ENCODE results near the gene JUN. TPM values are rescaled to one million over a fixed set of nuclear protein-coding genes. Genes with fewer than 3 reads are reported as not detected.

The JUN gene
- total RNA-seq, 1 experiment from 2014 or later = 14.2 TPM

DNA sequence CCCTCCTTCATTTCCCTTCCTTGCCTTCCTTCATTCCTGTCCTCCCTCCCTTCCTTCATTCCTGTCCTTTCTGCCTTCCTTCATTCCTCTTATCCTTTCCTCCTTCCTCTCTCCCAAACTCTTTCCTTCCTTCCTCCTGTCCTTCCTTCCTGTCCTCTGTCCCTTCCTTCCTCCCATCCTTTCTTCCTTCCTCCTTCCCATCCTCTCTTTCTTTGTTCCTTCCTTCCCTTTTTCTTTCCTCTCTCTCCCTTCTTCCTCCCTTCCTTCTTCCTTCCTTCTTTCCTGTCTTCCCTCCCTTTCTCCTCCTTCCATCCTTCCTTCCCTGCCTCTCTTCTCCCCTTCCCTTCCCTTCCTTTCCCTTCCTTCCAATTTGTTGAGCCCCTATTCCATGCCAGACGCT lies 15.8 kb upstream of the JUN start:
- Histone ChIP-seq H3K27ac (ENCODE audit: insufficient read length, low read depth, low read length) (no peak overlapping the region), H4K5ac (ENCODE audit: insufficient read length, low read depth, low read length) (no peak overlapping the region), H3K14ac (ENCODE audit: insufficient read depth, low read length) (no peak overlapping the region), H2BK12ac (ENCODE audit: insufficient read length, low read depth, low read length) (no peak overlapping the region), H2BK120ac (ENCODE audit: low read depth, low read length, poor library complexity, severe bottlenecking) (no peak overlapping the region), H2AFZ (ENCODE audit: low read length) (no peak overlapping the region), H3K79me2 (ENCODE audit: insufficient read depth, low read length) (no peaks in the 10 kb centered on the region), H3K4me2 (ENCODE audit: insufficient read depth, insufficient read length, low read length) (no peak overlapping the region), H2BK15ac (ENCODE audit: low read depth, low read length) (no peak overlapping the region), H3K4me1 (ENCODE audit: insufficient read depth, low read length) (no peaks in the 10 kb centered on the region; the same call in 1 of the 2 replicates), H3K79me1 (ENCODE audit: insufficient read depth, low read depth, low read length, poor library complexity, severe bottlenecking) (no peaks in the 10 kb centered on the region), H4K20me1 (ENCODE audit: control insufficient read depth, insufficient read depth, insufficient read length) (no peaks in the 10 kb centered on the region), H3K18ac (ENCODE audit: insufficient read length, low read depth, low read length) (no peak overlapping the region), H3K23me2 (ENCODE audit: insufficient read length, low read depth, low read length, poor library complexity, severe bottlenecking) (no peaks in the 10 kb centered on the region), H3K27me3 (ENCODE audit: insufficient read depth, low read length) (no peaks in the 10 kb centered on the region), H3K9me3 (ENCODE audit: control insufficient read depth, low read depth, low read length) (no peaks in the 10 kb centered on the region), H2BK20ac (ENCODE audit: low read depth, low read length, poor library complexity, severe bottlenecking) (no peak overlapping the region), H2BK5ac (ENCODE audit: insufficient read length, low read length) (no peak overlapping the region), H3K56ac (ENCODE audit: insufficient read length, low read depth, low read length) (no peak overlapping the region), H3K4ac (ENCODE audit: low read depth, low read length) (no peak overlapping the region), H4K8ac (replicated peaks; ENCODE audit: insufficient read length, low read depth, low read length) (no peak overlapping the region), H3K9ac (ENCODE audit: extremely low read depth, insufficient read length, low read length) (no peak overlapping the region), H2AK5ac (ENCODE audit: insufficient read length, low read length) (no peak overlapping the region), H3T11ph (ENCODE audit: low read length) (no peak overlapping the region), H4K91ac (ENCODE audit: insufficient read length, low read depth, low read length) (no peak overlapping the region), H3K23ac (ENCODE audit: insufficient read length, low read depth, low read length) (no peak overlapping the region)
- no peaks in the 10 kb centered on the region for H3K36me3 Mint-ChIP-seq (ENCODE audit: insufficient read depth in 1 of 3, low read depth in 3 of 3)
- DNase-seq = no peak
- H3K4me3 Mint-ChIP-seq = no peak overlapping the region
- no peaks in the 10 kb centered on the region for H3K9me3 Mint-ChIP-seq
- no CpG with 5 or more reads among the region's 1 CpG for WGBS (ENCODE audit: extremely low coverage, insufficient read length, low lambda C conversion rate)
- H3K4me1 Mint-ChIP-seq = peaks cover 9 to 13% of the 10 kb centered on the region in 2 experiments
- TF ChIP-seq, protein P1, sequence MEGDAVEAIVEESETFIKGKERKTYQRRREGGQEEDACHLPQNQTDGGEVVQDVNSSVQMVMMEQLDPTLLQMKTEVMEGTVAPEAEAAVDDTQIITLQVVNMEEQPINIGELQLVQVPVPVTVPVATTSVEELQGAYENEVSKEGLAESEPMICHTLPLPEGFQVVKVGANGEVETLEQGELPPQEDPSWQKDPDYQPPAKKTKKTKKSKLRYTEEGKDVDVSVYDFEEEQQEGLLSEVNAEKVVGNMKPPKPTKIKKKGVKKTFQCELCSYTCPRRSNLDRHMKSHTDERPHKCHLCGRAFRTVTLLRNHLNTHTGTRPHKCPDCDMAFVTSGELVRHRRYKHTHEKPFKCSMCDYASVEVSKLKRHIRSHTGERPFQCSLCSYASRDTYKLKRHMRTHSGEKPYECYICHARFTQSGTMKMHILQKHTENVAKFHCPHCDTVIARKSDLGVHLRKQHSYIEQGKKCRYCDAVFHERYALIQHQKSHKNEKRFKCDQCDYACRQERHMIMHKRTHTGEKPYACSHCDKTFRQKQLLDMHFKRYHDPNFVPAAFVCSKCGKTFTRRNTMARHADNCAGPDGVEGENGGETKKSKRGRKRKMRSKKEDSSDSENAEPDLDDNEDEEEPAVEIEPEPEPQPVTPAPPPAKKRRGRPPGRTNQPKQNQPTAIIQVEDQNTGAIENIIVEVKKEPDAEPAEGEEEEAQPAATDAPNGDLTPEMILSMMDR (conservative IDR thresholded peaks at IDR 0.05) = no peak
- peaks cover 1% of the 10 kb centered on the region; the same call in 1 of the 2 replicates for H3K27me3 Mint-ChIP-seq (ENCODE audit: low read depth)
- no peak overlapping the region; a peak in 1 of 7 replicates for H3K27ac Mint-ChIP-seq

Measured in H9 (cell line).